Measurements from ENCODE around the gene PLXNC1.

PLXNC1 gene

DNA sequence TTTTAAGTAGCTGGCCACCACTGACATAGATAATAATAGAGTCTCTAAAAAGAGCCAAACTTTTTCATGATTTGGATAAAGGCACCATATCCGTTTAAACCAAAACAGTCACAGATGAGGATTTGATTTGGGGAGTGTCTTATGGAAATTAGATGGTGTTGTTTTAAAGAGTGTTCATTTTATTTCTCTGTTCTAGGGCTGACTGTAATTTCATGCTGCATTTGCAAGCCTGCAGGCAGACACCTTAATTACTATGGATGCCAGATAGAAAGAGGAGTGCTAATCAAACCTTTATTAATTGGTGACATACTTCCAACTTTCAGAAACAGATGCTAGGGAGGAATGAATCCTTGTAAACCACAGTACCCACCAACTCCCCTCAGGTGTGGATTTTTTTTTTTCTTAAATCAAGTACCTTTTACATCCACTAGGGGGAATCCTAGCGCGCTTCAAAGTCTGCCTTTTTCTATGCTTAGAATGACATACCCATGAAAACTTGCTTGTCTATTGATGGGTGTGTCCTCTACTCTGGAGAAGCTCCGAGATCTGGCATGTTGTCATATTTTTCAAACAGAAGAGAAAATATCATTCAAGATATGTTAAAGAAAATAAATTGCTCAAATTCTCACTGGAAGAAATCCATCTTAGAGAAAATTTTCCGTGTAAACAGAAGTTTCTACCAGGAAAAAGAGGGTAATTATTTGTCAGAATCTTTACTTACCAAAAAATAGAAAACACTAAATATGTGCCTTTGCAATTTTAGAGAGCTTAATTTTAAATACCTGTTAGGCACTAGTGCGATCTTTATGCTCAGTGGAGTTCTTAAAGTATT lies 14.2 kb upstream of the PLXNC1 start:
- Histone ChIP-seq H3K27ac (no peak overlapping the region), H3K4me3 (no peak overlapping the region)
- DNase-seq (ENCODE audit: low spot score) = no peak
- TF ChIP-seq, protein P1, sequence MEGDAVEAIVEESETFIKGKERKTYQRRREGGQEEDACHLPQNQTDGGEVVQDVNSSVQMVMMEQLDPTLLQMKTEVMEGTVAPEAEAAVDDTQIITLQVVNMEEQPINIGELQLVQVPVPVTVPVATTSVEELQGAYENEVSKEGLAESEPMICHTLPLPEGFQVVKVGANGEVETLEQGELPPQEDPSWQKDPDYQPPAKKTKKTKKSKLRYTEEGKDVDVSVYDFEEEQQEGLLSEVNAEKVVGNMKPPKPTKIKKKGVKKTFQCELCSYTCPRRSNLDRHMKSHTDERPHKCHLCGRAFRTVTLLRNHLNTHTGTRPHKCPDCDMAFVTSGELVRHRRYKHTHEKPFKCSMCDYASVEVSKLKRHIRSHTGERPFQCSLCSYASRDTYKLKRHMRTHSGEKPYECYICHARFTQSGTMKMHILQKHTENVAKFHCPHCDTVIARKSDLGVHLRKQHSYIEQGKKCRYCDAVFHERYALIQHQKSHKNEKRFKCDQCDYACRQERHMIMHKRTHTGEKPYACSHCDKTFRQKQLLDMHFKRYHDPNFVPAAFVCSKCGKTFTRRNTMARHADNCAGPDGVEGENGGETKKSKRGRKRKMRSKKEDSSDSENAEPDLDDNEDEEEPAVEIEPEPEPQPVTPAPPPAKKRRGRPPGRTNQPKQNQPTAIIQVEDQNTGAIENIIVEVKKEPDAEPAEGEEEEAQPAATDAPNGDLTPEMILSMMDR (IDR thresholded peaks at IDR 0.05) = peak; percentile 68

DNA sequence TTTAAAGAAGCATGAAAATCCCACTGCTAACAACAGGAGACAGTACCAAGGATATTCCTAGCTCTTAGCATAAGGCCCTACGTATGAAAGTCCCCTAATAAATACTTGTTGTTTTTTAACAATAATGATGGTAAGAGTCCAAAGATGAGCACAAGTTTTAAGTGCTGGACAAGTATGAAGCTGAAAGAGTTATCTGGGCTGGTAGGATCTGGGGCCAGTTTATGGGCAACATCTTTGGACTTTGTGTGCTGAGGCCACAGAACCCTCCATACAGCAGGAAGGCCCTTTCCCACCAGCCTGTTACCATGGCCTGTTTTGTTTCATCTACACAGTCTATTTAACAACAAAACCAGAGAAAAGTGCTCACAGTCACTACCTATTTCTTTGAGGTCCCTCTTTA lies 12.5 kb upstream of the PLXNC1 start:
- H3K4me3 ChIP-seq = no peak overlapping the region
- no peak for DNase-seq (ENCODE audit: low spot score)
- TF ChIP-seq, protein P1 (IDR thresholded peaks at IDR 0.05) = no peak
- no peak overlapping the region for H3K27ac ChIP-seq

DNA sequence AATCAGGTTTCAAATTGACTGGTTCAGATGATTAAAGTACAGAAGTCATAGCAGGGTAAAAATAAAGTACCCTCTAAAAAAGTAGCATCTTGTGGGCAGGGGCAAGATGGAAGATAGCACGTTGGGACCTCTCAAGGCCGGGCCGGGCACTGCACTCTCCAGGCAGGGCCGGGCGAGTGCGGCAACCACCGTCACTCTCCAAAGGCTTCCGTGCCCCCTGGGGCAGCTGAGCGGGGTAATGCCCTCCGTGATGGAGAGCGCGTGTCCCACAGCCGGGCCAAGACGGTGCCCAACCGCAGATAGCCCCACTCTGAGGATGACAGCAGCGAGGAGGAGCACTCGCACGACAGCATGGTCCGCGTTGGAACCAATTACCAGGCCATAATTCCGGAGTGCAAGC lies 8.6 kb upstream of the PLXNC1 start:
- TF ChIP-seq, protein P1 (IDR thresholded peaks at IDR 0.05) = no peak
- no peak for DNase-seq (ENCODE audit: low spot score)
- no peak overlapping the region for H3K27ac ChIP-seq
- H3K4me3 ChIP-seq = no peak overlapping the region

DNA sequence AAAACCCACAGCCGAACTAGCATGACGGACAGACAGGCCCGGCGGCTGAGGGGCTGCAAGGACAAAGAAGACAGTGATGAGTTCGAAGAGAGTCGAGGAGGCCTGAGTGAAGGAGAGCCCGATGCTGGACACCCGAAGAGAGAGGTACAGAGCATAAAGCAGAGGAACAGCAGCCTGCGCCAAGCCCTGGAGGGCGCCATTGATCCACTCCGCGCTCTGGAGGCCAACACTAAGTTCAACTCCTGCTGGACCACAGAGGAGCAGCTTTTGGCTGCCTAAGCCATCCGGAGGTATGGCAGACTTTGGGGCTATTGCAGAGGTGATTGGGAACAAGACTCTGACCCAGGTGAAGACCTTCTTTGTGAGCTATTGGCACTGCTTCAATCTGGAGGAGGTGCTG lies 7.8 kb upstream of the PLXNC1 start:
- Histone ChIP-seq H3K27ac (no peak overlapping the region), H3K4me3 (no peak overlapping the region)
- DNase-seq (ENCODE audit: low spot score) = no peak
- TF ChIP-seq, protein P1 (IDR thresholded peaks at IDR 0.05) = no peak

DNA sequence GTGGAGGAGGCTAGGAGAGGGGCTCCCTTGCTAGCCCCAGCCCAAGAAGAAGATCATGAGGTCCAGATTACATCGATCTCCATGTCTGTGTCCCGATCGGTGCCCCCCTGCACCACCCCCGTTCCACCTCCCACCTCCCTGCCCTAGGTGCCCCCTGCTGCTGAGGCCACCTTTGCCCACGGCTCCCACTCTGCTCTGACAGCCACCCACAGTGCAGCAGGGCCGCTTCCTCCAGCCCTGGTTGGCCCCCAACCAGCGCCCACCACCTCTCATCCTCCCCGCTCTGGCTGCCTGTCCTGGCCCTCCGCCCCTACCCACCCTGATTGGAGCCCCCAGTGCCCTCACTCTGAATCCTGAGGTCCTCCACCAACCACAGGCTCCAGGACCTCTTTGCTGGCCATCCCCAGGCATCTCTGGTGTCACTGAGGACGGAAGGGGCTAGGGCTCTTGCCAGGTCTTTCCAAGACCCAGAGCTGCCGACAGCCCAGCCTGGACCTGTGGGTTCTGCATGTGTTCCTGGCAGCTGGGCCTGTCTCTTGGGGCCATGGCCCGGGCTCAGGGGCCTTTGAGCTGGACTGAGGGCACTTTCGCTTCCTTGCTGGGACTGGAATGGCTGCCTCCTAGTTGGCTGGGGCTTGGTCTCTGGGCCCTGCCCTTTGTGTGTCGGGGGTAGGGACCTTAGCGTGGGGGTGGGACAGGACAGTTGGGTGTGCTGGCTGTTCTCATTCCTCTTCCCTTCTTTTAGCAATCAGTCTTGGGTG lies 7.2 kb upstream of the PLXNC1 start:
- Histone ChIP-seq H3K27ac (no peak overlapping the region), H3K4me3 (no peak overlapping the region)
- TF ChIP-seq, protein P1 (IDR thresholded peaks at IDR 0.05) = no peak
- no peak for DNase-seq (ENCODE audit: low spot score)

DNA sequence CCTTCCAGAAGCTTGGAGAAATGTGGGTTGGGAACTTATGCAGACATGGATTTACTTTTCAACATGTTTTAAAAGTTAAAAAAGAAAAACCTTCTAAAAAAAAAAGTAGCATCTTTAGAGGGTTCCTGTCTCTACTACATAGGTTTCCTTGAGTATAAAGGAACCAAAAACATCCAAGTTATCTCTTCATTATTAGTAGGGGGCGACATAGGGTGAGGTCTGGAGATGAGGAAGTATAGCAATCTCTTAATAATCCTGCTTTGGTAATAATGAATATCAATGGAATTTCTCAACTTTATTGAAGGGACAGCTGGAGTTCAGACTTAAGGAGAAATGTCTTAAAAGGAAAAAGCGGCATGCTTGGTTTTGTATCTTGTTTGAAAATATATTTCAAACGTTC lies 6.5 kb upstream of the PLXNC1 start:
- no peak for DNase-seq (ENCODE audit: low spot score)
- H3K27ac ChIP-seq = no peak overlapping the region
- TF ChIP-seq, protein P1 (IDR thresholded peaks at IDR 0.05) = no peak
- H3K4me3 ChIP-seq = no peak overlapping the region
